Upper lobe of left lung (tissue), 4 donors: ENCODE data around the gene IGFBP3.

ENCODE experiments used
- EP300 ChIP-seq, 4 donors: sonication (generic); formaldehyde crosslinking; IDR thresholded peaks; one replicate each; pipeline ENCODE4 v1.5.1; 2017; ENCODE audit warnings: antibody characterized with exemption in 4 of 4, control low read depth in 2 of 4
- POLR2A ChIP-seq, 4 donors: fragments of 450-650 bp; IDR thresholded peaks; one replicate each; pipeline ENCODE4 v1.5.1; 2016 to 2017; ENCODE audit warnings: antibody characterized with exemption in 4 of 4, mild to moderate bottlenecking in 2 of 4
- POLR2AphosphoS5 ChIP-seq, 2 donors: sonication (generic); formaldehyde crosslinking; IDR thresholded peaks; one replicate each; pipeline ENCODE4 v1.5.1; 2017; ENCODE audit warnings: antibody characterized with exemption in 2 of 2
- TF ChIP-seq, protein P1 (sequence below), 6 experiments: fragments of 450-650 bp in 4 of 6; fragments of 200-600 bp in 2 of 6; sonication (generic) in 2 of 6; IDR thresholded peaks; one replicate each; pipeline ENCODE4 v1.5.1; 2016 to 2019; ENCODE audit warnings: antibody characterized with exemption in 6 of 6

DNA sequence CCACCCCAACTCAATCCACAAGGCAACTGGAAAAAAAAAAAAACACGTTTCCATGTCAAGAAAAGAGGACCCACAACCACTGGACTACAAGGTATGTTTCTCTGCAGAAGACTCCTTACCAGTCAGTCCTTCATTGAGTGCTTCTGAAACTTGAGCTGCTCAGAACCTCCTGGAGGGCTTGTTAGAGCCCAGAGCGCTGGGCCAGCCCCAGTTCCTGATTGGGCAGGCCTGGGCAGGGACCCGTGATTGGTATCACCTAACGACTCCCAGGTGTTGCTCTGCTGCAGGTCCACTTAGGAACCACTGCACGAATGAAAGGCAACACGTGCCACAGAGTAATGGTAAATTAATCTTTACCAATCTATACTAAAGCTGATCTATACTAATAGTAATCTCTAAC, 47.7 kb downstream of the IGFBP3 start:
- TF ChIP-seq, protein P1, sequence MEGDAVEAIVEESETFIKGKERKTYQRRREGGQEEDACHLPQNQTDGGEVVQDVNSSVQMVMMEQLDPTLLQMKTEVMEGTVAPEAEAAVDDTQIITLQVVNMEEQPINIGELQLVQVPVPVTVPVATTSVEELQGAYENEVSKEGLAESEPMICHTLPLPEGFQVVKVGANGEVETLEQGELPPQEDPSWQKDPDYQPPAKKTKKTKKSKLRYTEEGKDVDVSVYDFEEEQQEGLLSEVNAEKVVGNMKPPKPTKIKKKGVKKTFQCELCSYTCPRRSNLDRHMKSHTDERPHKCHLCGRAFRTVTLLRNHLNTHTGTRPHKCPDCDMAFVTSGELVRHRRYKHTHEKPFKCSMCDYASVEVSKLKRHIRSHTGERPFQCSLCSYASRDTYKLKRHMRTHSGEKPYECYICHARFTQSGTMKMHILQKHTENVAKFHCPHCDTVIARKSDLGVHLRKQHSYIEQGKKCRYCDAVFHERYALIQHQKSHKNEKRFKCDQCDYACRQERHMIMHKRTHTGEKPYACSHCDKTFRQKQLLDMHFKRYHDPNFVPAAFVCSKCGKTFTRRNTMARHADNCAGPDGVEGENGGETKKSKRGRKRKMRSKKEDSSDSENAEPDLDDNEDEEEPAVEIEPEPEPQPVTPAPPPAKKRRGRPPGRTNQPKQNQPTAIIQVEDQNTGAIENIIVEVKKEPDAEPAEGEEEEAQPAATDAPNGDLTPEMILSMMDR (IDR thresholded peaks at IDR 0.05), result no peak
- TF ChIP-seq POLR2A (IDR thresholded peaks at IDR 0.05) (no peak), POLR2AphosphoS5 (IDR thresholded peaks at IDR 0.05) (no peak), EP300 (IDR thresholded peaks at IDR 0.05) (no peak)
